Neutrophil (primary cell): ENCODE results near the gene IFT22.
A peak's percentile ranks its signal among the peaks of the same experiment; 100 is the strongest.
"Not testable (repeated sequence)": the region's sequence is repeated elsewhere in the genome, so short reads cannot be mapped to it uniquely, and the experiment has no call there.

Experiments used
- H3K27ac ChIP-seq: fragments of 200-600 bp; sonication (generic); 2 replicates; pipeline ENCODE4 v1.5.1; 2016; ENCODE audit warnings: mild to moderate bottlenecking, moderate library complexity
- H3K27me3 ChIP-seq: fragments of 200-600 bp; sonication (generic); 2 replicates; pipeline ENCODE4 v1.6.0; 2016; ENCODE audit warnings: mild to moderate bottlenecking
- H3K36me3 ChIP-seq: fragments of 200-600 bp; sonication (generic); 2 replicates; pipeline ENCODE4 v1.5.1; 2017
- H3K4me1 ChIP-seq, 2 experiments: fragments of 200-600 bp in 1 of 2; sonication (generic) in 1 of 2; 1 replicate in 1 of 2; 2 replicates in 1 of 2; pipeline versions ENCODE4 v1.5.1 to v1.6.1; 2013 to 2016; ENCODE audit warnings: low read depth in 1 of 2, low read length in 1 of 2, mild to moderate bottlenecking in 1 of 2, moderate library complexity in 1 of 2; ENCODE audit not compliant: control insufficient read depth in 1 of 2, insufficient read depth in 1 of 2
- H3K4me3 ChIP-seq, 2 experiments: fragments of 200-600 bp in 1 of 2; sonication (generic) in 1 of 2; 1 replicate in 1 of 2; 2 replicates in 1 of 2; pipeline ENCODE4 v1.5.1; 2013 to 2016; ENCODE audit warnings: low read depth in 1 of 2, low read length in 1 of 2, mild to moderate bottlenecking in 1 of 2, moderate library complexity in 1 of 2
- H3K9me3 ChIP-seq: fragments of 200-600 bp; sonication (generic); 2 replicates; pipeline ENCODE4 v1.5.1; 2016
- TF ChIP-seq, protein P1 (sequence below): fragments of 200-600 bp; sonication (generic); IDR thresholded peaks from 2 replicates; pipeline ENCODE4 v1.5.1; 2016; ENCODE audit warnings: antibody characterized with exemption

The IFT22 gene

GRCh38 chr7:101363734-101364374, 42.2 kb upstream of the IFT22 start:
- peak overlapping the region in 1 of 2 experiments; percentile 6 for H3K4me3 ChIP-seq
- H3K27me3 ChIP-seq = peaks cover 83% of the 10 kb centered on the region
- peaks cover 5 to 6% of the 10 kb centered on the region in 2 experiments for H3K4me1 ChIP-seq
- no peaks in the 10 kb centered on the region for H3K36me3 ChIP-seq
- TF ChIP-seq, protein P1, sequence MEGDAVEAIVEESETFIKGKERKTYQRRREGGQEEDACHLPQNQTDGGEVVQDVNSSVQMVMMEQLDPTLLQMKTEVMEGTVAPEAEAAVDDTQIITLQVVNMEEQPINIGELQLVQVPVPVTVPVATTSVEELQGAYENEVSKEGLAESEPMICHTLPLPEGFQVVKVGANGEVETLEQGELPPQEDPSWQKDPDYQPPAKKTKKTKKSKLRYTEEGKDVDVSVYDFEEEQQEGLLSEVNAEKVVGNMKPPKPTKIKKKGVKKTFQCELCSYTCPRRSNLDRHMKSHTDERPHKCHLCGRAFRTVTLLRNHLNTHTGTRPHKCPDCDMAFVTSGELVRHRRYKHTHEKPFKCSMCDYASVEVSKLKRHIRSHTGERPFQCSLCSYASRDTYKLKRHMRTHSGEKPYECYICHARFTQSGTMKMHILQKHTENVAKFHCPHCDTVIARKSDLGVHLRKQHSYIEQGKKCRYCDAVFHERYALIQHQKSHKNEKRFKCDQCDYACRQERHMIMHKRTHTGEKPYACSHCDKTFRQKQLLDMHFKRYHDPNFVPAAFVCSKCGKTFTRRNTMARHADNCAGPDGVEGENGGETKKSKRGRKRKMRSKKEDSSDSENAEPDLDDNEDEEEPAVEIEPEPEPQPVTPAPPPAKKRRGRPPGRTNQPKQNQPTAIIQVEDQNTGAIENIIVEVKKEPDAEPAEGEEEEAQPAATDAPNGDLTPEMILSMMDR = peak; percentile 29
- H3K9me3 ChIP-seq = no peaks in the 10 kb centered on the region
- H3K27ac ChIP-seq = no peak overlapping the region

DNA sequence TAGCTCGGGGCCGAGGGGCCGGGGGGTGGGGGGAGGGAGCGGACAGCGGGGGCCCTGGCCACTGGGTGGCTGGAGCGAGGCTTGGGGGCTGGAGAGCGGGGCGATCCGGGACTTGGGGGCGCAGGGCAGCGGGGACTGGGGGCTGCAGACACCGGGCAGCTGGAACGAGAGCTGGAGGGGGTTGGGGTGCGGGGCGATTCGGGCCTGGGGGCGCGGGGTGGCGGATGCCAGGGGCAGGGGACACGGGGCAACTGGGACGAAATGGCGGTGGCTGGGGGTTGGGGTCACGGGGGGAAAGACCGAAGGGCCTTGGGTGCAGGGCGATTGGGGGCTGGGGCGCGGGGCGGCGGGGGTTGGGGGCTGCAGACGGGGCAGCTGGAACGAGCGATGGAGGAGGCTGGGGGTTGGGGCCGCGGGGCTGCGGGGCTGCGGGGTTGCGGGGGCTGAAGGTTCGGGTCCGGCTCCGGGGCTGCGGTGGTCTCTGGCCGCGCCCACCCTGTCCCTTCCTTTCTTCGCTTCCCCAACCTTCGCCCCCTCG, 41.7 kb upstream of the IFT22 start:
- H3K36me3 ChIP-seq = no peaks in the 10 kb centered on the region
- TF ChIP-seq, protein P1 = no peak
- no peaks in the 10 kb centered on the region for H3K9me3 ChIP-seq
- H3K27me3 ChIP-seq = peaks cover 77% of the 10 kb centered on the region
- H3K27ac ChIP-seq = no peak overlapping the region
- H3K4me1 ChIP-seq = peaks cover 5 to 6% of the 10 kb centered on the region in 2 experiments
- no peak overlapping the region for H3K4me3 ChIP-seq

- TF ChIP-seq, protein P1 = no peak
- H3K9me3 ChIP-seq = no peaks in the 10 kb centered on the region
- peaks cover 5 to 6% of the 10 kb centered on the region in 2 experiments for H3K4me1 ChIP-seq
- H3K36me3 ChIP-seq = no peaks in the 10 kb centered on the region
- H3K27me3 ChIP-seq = peaks cover 70% of the 10 kb centered on the region
- H3K4me3 ChIP-seq = peak within 1 kb of the TSS in 1 of 2 experiments; percentile 6
- no peak within 1 kb of the TSS for H3K27ac ChIP-seq
Measured at GRCh38 chr7:101362334-101363195, 41.0 kb upstream of the IFT22 start, which contains the start of gene COL26A1. Gene COL26A1 (plus strand): TSS chr7:101362875. CDS start chr7:101363033, 158 bp downstream.

DNA sequence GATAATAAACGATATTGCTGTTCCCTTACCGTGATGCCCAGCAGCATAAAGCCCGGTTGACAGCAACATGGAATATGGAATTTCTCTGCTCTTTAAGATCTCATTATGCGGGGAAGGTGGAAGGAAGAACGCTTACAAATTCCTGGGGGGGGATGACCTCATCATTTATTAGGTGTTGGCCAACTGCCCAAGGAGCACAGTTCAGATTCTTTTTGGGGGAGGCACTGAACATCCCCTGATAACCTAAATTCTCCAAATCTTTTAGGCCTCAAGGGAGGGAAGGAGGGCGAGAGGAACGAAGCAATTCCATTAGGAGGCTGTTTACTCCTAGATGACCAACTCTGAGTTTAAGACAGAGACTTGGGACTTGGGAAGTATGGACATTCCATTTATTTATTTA, 35.8 kb upstream of the IFT22 start:
- H3K9me3 ChIP-seq = no peaks in the 10 kb centered on the region
- no peaks in the 10 kb centered on the region for H3K36me3 ChIP-seq
- TF ChIP-seq, protein P1 = no peak
- H3K27ac ChIP-seq = no peak overlapping the region
- H3K27me3 ChIP-seq = peaks cover 21% of the 10 kb centered on the region
- no peak overlapping the region for H3K4me3 ChIP-seq
- H3K4me1 ChIP-seq = no peaks in the 10 kb centered on the region

DNA sequence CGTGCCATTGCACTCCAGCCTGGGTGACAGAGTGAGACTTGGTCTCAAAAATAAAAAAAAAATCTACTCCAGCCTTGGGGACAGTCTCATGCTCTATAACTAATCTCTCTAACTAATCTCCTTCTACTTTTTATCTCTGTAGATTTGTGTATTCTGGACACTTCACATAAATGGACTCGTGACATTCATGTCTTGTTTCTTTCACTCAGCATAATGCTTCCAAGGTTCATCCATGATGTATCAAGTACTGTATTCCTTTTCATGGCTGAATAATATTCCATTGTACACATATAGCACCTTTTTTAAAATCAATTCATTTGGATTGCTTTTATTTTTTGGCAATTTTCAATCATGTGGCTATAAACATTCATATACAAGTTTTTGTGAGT, 31.3 kb upstream of the IFT22 start:
- Histone ChIP-seq H3K4me1 (no peaks in the 10 kb centered on the region), H3K9me3 (no peaks in the 10 kb centered on the region), H3K27ac (no peak overlapping the region), H3K4me3 (no peak overlapping the region), H3K27me3 (peaks cover 18% of the 10 kb centered on the region), H3K36me3 (no peaks in the 10 kb centered on the region)
- TF ChIP-seq, protein P1 = no peak

GRCh38 chr7:101349300-101349699, 27.7 kb upstream of the IFT22 start:
- not testable (repeated sequence) for H3K4me3 ChIP-seq, H3K9me3 ChIP-seq, H3K4me1 ChIP-seq, H3K27ac ChIP-seq, H3K36me3 ChIP-seq
- peaks cover 18% of the 10 kb centered on the region for H3K27me3 ChIP-seq

DNA sequence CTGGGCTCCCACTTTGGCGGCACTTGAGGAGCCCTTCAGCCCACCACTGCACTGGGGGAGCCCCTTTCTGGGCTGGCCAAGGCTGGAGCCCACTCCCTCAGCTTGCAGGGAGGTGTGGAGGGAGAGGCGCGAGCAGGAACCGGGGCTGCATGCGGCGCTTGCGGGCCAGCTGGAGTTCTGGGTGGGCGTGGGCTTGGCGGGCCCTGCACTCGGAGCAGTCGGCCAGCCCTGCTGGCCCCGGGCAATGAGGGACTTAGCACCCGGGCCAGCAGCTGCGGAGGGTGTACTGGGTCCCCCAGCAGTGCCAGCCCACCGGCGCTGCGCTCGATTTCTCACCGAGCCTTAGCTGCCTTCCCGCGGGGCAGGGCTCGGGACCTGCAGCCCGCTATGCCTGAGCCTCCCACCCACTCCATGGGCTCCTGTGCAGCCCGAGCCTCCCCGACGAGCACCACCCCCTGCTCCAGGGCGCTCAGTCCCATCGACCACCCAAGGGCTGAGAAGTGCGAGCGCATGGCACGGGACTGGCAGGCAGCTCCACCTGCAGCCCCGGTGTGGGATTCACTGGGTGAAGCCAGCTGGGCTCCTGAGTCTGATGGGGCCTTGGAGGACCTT, 26.9 kb upstream of the IFT22 start:
- not testable (repeated sequence) for H3K4me1 ChIP-seq, H3K27ac ChIP-seq, H3K36me3 ChIP-seq, H3K4me3 ChIP-seq, H3K9me3 ChIP-seq
- H3K27me3 ChIP-seq = peaks cover 18% of the 10 kb centered on the region
